Peyer's patch (tissue), 4 donors: ENCODE measurements around the gene PRR3.

Source experiments
- CTCF ChIP-seq, 6 experiments: fragments of 450-650 bp in 4 of 6; fragments of 200-600 bp in 2 of 6; sonication (generic) in 1 of 6; IDR thresholded peaks; one replicate each; pipeline ENCODE4 v1.5.1; 2017 to 2019; ENCODE audit warnings: antibody characterized with exemption in 6 of 6, mild to moderate bottlenecking in 3 of 6, moderate library complexity in 1 of 6
- POLR2A ChIP-seq, 2 donors: fragments of 450-650 bp; IDR thresholded peaks; one replicate each; pipeline ENCODE4 v1.5.1; 2017; ENCODE audit warnings: antibody characterized with exemption in 2 of 2, mild to moderate bottlenecking in 2 of 2, moderate library complexity in 2 of 2

- TF ChIP-seq CTCF (IDR thresholded peaks at IDR 0.05) (no peak), POLR2A (IDR thresholded peaks at IDR 0.05) (no peak)
These were observed 49.0 kb upstream of the PRR3 start for GRCh38 chr6:30507849-30508827.
